HepG2 (cell line): Measurements from ENCODE around the gene SMAP2. TPM values are rescaled to one million over a fixed set of nuclear protein-coding genes. Genes with fewer than 3 reads are reported as not detected.

ENCODE experiments used
- ATAC-seq: fragments of 200-7000 bp; cut with Tn5 transposase; 3 replicates; pipeline ENCODE4 v1.9.1; 2020; ENCODE audit warnings: mild to moderate bottlenecking, moderate library complexity
- BruUV-seq: library from RNA; stranded (reverse); fragments of 400-500 nt; replicated peaks from 2 replicates; lab custom pipeline; 2021; lab: Mats Ljungman, UMichigan
- CTCF ChIA-PET: fragments of 300-600 bp; formaldehyde crosslinking; extraction: SDS; loops from one replicate; lab custom pipeline; 2021; ENCODE audit warnings: low total read pairs, inconsistent platforms, low intra/inter-chr PET ratio; lab: Yijun Ruan, JAX
- POLR2A ChIA-PET: fragments of 350-600 bp; sonication (Branson Sonifier 250); formaldehyde crosslinking; loops from one replicate; lab custom pipeline; 2020; ENCODE audit warnings: antibody characterized with exemption, inconsistent platforms; lab: Yijun Ruan, JAX
- DNase-seq: peaks from one replicate; pipeline ENCODE4 v3.0.0-alpha.2; 2015; ENCODE audit warnings: low spot score
- FAIRE-seq: peaks from 3 replicates; lab custom pipeline; 2011; peaks lifted over from hg19 to GRCh38; lab: Jason Lieb, UNC
- H2AFZ ChIP-seq: one replicate; pipeline ENCODE4 v1.6.1; 2011; ENCODE audit warnings: low read length, inconsistent platforms
- H3K27ac ChIP-seq: fragments of 300-600 bp; 3 replicates; pipeline ENCODE4 v1.8.0; 2011; ENCODE audit warnings: mixed run types, mild to moderate bottlenecking, mixed read lengths, low read length, inconsistent platforms; ENCODE audit not compliant: insufficient read depth; ENCODE audit errors: extremely low read length
- H3K27me3 ChIP-seq, 2 experiments: fragments of 200-600 bp in 1 of 2; 2 replicates in 1 of 2; 3 replicates in 1 of 2; pipeline versions ENCODE4 v1.6.0 to v1.8.0; 2011; ENCODE audit warnings: low read length in 2 of 2, mild to moderate bottlenecking in 2 of 2, moderate library complexity in 2 of 2, inconsistent platforms in 1 of 2; ENCODE audit not compliant: insufficient read depth in 2 of 2, control insufficient read depth in 1 of 2
- H3K36me3 ChIP-seq, 2 experiments: fragments of 200-600 bp in 1 of 2; replicated peaks in 1 of 2; 2 replicates in 1 of 2; 3 replicates in 1 of 2; pipeline versions ENCODE4 v1.5.1 to v1.8.0; 2011; ENCODE audit warnings: low read length in 2 of 2, inconsistent platforms in 1 of 2; ENCODE audit not compliant: insufficient read depth in 2 of 2, control insufficient read depth in 1 of 2
- H3K4me1 ChIP-seq: 2 replicates; pipeline ENCODE4 v1.5.1; 2012; ENCODE audit warnings: low read length, inconsistent platforms; ENCODE audit not compliant: insufficient read depth
- H3K4me2 ChIP-seq: 2 replicates; pipeline ENCODE4 v1.6.0; 2011; ENCODE audit warnings: low read depth, low read length, inconsistent platforms
- H3K4me3 ChIP-seq, 3 experiments: fragments of 200-600 bp in 1 of 3; sonication (generic), shearing (Covaris generic) in 1 of 3; replicated peaks in 1 of 3; 2 replicates each; pipeline ENCODE4 v1.5.1; 2011 to 2016; ENCODE audit warnings: low read length in 3 of 3, inconsistent platforms in 2 of 3, low read depth in 2 of 3, mild to moderate bottlenecking in 2 of 3, control low read depth in 1 of 3, mixed read lengths in 1 of 3; ENCODE audit not compliant: insufficient read depth in 1 of 3
- H3K79me2 ChIP-seq: one replicate; pipeline ENCODE4 v1.6.1; 2011; ENCODE audit warnings: low read length, inconsistent platforms; ENCODE audit not compliant: insufficient read depth
- H3K9ac ChIP-seq: 2 replicates; pipeline ENCODE4 v1.6.0; 2011; ENCODE audit warnings: mild to moderate bottlenecking, low read depth, low read length, inconsistent platforms; ENCODE audit not compliant: insufficient read depth
- H3K9me3 ChIP-seq: 2 replicates; pipeline ENCODE4 v1.5.1; 2012; ENCODE audit warnings: mild to moderate bottlenecking, low read length
- H4K20me1 ChIP-seq: 2 replicates; pipeline ENCODE4 v1.6.0; 2011; ENCODE audit warnings: inconsistent platforms, mild to moderate bottlenecking, low read length, moderate library complexity; ENCODE audit not compliant: insufficient read depth
- NR2F6 ChIP-seq, 2 experiments: IDR thresholded peaks; 2 replicates each; pipeline ENCODE4 v1.6.1; 2016; ENCODE audit warnings: antibody characterized with exemption in 1 of 2, mild to moderate bottlenecking in 1 of 2
- ZNF160 ChIP-seq: sonication (generic); formaldehyde crosslinking; IDR thresholded peaks from 2 replicates; pipeline ENCODE4 v1.8.0; 2022; ENCODE audit warnings: mild to moderate bottlenecking, inconsistent platforms, missing genetic modification reagents
- in situ Hi-C: cut with HindIII; loops from 2 replicates; pipeline ENCODE4 v1.10.0; 2017; ENCODE audit warnings: low pct_unique_long_range_greater_than_20kb; ENCODE audit not compliant: extremely low pct_ligation_motif_present
- intact Hi-C: fragments of 100-400 bp; cut with micrococcal nuclease; formaldehyde crosslinking; loops from one replicate; pipeline ENCODE4 v1.10.0; 2022; ENCODE audit not compliant: unreplicated experiment
- polyA plus RNA-seq, 8 experiments: library from polyadenylated mRNA; depleted of rRNA in 3 of 8; stranded (reverse) in 7 of 8; unstranded in 1 of 8; fragments of >200 nt; fragmentation: Illumina TruSeq in 4 of 8; extraction: Trizol in 4 of 8; gene quantifications; 2 replicates each; pipeline versions ENCODE4 v1.2.1 to v1.2.3, GENCODE V29; 2011 to 2016; ENCODE audit warnings: low read depth in 4 of 8, missing spikeins in 1 of 8, mixed read lengths in 1 of 8; ENCODE audit not compliant: insufficient read depth in 1 of 8
- total RNA-seq, 5 experiments: library from RNA; depleted of rRNA; stranded (reverse); fragments of >200 nt; fragmentation: Illumina TruSeq; extraction: Trizol; gene quantifications; 2 replicates each; pipeline ENCODE4 v1.2.3, GENCODE V29; 2016; ENCODE audit warnings: low read depth in 1 of 5
- TF ChIP-seq, protein P1 (sequence below): sonication (generic); formaldehyde crosslinking; conservative IDR thresholded peaks from 2 replicates; pipeline ENCODE4 v1.4.0; 2020; ENCODE audit warnings: mild to moderate bottlenecking, missing genetic modification reagents, moderate library complexity
- TF ChIP-seq, protein P2 (sequence below): sonication (generic); formaldehyde crosslinking; IDR thresholded peaks from 2 replicates; pipeline ENCODE4 v1.5.0; 2020; ENCODE audit warnings: mild to moderate bottlenecking, missing genetic modification reagents, moderate library complexity

Gene SMAP2
- total and polyA plus RNA-seq, 2 of the 13 experiments (the other 11 are each of a cell fraction or from before 2014, with no cell fraction given), result 19.0 to 22.3 TPM

DNA sequence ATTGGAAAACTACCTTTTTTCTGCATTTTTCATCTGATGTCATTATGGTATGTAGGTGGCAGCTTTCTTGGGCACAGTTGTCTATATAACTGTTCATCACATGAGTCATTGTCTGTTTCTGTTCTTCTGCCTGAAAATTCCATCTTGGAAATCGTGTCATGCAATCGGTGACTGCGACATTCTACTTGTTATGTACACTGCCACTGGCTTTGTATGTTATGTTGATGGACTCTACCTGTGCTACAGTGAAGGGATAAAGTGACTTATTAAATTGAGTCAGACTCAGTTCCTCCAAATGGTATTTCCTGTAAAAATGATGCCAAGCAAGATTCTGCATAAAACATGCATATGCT is 8.6 kb downstream of the SMAP2 start (continued):
- TF ChIP-seq, protein P1, sequence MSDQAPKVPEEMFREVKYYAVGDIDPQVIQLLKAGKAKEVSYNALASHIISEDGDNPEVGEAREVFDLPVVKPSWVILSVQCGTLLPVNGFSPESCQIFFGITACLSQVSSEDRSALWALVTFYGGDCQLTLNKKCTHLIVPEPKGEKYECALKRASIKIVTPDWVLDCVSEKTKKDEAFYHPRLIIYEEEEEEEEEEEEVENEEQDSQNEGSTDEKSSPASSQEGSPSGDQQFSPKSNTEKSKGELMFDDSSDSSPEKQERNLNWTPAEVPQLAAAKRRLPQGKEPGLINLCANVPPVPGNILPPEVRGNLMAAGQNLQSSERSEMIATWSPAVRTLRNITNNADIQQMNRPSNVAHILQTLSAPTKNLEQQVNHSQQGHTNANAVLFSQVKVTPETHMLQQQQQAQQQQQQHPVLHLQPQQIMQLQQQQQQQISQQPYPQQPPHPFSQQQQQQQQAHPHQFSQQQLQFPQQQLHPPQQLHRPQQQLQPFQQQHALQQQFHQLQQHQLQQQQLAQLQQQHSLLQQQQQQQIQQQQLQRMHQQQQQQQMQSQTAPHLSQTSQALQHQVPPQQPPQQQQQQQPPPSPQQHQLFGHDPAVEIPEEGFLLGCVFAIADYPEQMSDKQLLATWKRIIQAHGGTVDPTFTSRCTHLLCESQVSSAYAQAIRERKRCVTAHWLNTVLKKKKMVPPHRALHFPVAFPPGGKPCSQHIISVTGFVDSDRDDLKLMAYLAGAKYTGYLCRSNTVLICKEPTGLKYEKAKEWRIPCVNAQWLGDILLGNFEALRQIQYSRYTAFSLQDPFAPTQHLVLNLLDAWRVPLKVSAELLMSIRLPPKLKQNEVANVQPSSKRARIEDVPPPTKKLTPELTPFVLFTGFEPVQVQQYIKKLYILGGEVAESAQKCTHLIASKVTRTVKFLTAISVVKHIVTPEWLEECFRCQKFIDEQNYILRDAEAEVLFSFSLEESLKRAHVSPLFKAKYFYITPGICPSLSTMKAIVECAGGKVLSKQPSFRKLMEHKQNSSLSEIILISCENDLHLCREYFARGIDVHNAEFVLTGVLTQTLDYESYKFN, result no peak
- TF ChIP-seq, all 625 proteins: peak for 0

DNA sequence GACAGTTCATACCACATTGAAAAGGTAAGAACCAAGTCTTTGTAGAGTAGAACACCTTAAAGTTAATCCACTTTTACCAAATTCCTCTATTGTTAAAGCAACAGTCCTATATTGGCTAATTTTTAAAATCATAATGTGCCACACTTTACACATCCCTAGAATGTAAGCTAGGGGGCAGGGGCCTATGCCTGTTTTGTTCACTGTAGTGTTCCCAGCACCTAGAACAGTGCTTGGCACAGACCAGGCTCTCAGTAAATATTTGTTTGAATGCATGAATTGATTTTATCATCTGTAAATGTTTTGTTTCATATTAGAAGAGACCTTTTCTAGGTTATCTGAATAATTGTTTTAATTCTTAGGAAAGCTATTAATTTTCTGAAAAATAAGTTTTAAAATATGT is 9.1 kb downstream of the SMAP2 start:
- CTCF ChIA-PET, result no interaction called here
- peak overlapping the region; percentile 81 for H3K27ac ChIP-seq
- H3K4me1 ChIP-seq, result peaks cover 86% of the 10 kb centered on the region
- H3K4me2 ChIP-seq, result peak overlapping the region; percentile 64; the same call in 1 of the 2 replicates
- no peak for TF ChIP-seq NR2F6 (IDR thresholded peaks at IDR 0.05)
- no peak for TF ChIP-seq NR2F6 (CRISPR knock-in tag; IDR thresholded peaks at IDR 0.05)
- TF ChIP-seq, protein P2, sequence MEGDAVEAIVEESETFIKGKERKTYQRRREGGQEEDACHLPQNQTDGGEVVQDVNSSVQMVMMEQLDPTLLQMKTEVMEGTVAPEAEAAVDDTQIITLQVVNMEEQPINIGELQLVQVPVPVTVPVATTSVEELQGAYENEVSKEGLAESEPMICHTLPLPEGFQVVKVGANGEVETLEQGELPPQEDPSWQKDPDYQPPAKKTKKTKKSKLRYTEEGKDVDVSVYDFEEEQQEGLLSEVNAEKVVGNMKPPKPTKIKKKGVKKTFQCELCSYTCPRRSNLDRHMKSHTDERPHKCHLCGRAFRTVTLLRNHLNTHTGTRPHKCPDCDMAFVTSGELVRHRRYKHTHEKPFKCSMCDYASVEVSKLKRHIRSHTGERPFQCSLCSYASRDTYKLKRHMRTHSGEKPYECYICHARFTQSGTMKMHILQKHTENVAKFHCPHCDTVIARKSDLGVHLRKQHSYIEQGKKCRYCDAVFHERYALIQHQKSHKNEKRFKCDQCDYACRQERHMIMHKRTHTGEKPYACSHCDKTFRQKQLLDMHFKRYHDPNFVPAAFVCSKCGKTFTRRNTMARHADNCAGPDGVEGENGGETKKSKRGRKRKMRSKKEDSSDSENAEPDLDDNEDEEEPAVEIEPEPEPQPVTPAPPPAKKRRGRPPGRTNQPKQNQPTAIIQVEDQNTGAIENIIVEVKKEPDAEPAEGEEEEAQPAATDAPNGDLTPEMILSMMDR, result 0 out of 2 replicates have a peak, but pooled peaks have one; percentile 6
- no peak for TF ChIP-seq ZNF160 (CRISPR knock-in tag)
- intact Hi-C loops, result no loop called here
- H3K36me3 ChIP-seq, result no peaks in the 10 kb centered on the region
- no peak; the same call in 2 of the 3 replicates for ATAC-seq
- POLR2A ChIA-PET, result interaction anchor here (1.6 to 4.7 kb wide), 4 partner anchors 8 to 135 kb away, joined by 3 to 39 read pairs (median 6); partner anchors contain the start of genes SMAP2 and TMCO2
- no peaks in the 10 kb centered on the region for H3K27me3 ChIP-seq
- no peak overlapping the region for H3K4me3 ChIP-seq
- H4K20me1 ChIP-seq, result no peaks in the 10 kb centered on the region
- BruUV-seq, result no TSS peak
- peaks cover 89% of the 10 kb centered on the region for H3K79me2 ChIP-seq
- no peak for FAIRE-seq
- no peak overlapping the region for H2AFZ ChIP-seq
- no peaks in the 10 kb centered on the region for H3K9me3 ChIP-seq
- no peak for DNase-seq
- H3K9ac ChIP-seq, result no peak overlapping the region
- in situ Hi-C loops, result no loop called here
